PFSK-1 (cell line): ENCODE data around the gene STK33.

ENCODE experiments used
- POLR2AphosphoS5 ChIP-seq: IDR thresholded peaks from 2 replicates; pipeline ENCODE4 v1.6.1; 2012; ENCODE audit warnings: low read depth, mild to moderate bottlenecking, control low read depth, low read length, moderate library complexity
- REST ChIP-seq, 2 experiments: IDR thresholded peaks; 2 replicates each; pipeline versions ENCODE4 v1.6.1 to v1.8.0; 2011 to 2012; ENCODE audit warnings: low read depth in 2 of 2, low read length in 2 of 2, control low read depth in 1 of 2, inconsistent platforms in 1 of 2, mild to moderate bottlenecking in 1 of 2, moderate library complexity in 1 of 2; ENCODE audit not compliant: insufficient read depth in 1 of 2
- SIN3A ChIP-seq: IDR thresholded peaks from 2 replicates; pipeline ENCODE4 v1.6.1; 2012; ENCODE audit warnings: mild to moderate bottlenecking, low read length, moderate library complexity, borderline replicate concordance; ENCODE audit not compliant: insufficient read depth
- TAF1 ChIP-seq: IDR thresholded peaks from 2 replicates; pipeline ENCODE4 v1.6.1; 2012; ENCODE audit warnings: low read length, control low read depth, borderline replicate concordance; ENCODE audit not compliant: insufficient read depth

- no peak for TF ChIP-seq POLR2AphosphoS5
- no peak for TF ChIP-seq REST (IDR thresholded peaks at IDR 0.05; ENCODE audit: insufficient read depth in 1 of 2, low read depth in 2 of 2, low read length in 2 of 2)
- no peak for TF ChIP-seq SIN3A
- TF ChIP-seq TAF1: no peak
Observed at GRCh38 chr11:8342821-8343681, 251.0 kb downstream of the STK33 start.
